ENCODE data around the gene CMIP.

- TF ChIP-seq CTCF (IDR thresholded peaks at IDR 0.05) (no peak), EP300 (IDR thresholded peaks at IDR 0.05) (no peak)
These were observed 10.4 kb downstream of the CMIP start for GRCh38 chr16:81455006-81455405.

All from sigmoid colon (tissue), 4 donors.